ENCODE measurements around the gene RTCB. TPM values are rescaled to one million over a fixed set of nuclear protein-coding genes. Genes with fewer than 3 reads are reported as not detected.

Gene RTCB
- total RNA-seq, 4 donors from 2014 or later: 62.7 to 181 (median 126) TPM

DNA sequence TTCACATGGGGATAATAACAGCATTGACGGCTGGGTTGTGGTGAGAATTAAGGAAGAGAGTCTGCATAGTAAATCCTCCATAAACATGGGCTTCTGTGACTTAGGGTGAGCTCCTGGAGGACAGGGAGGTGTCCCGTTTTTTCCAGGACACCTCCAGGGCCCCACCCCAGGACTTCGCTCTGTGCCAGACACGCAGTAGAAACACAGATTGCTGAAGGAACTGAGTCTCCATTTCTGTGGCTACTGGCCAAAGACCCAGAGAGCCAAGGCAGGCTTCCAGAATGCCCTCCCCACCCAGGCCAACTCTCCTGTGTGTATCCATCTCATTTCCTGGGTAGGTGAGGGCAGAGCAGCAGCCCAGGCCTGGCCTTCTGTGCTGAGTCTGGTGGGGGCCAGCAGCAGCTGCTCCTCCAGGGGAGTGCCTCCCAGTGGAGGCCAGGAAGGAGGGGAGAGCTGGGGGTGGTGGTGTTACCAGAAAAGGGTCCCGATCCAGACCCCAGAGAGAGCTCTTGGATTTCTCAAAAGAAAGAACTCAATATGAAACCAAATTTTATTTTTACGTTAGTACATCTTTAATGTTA is 63.9 kb downstream of the RTCB start:
- H3K27ac ChIP-seq: no peak overlapping the region
- DNase-seq: no peak
- no peaks in the 10 kb centered on the region for H3K36me3 ChIP-seq
- H3K4me3 ChIP-seq: no peak overlapping the region
- TF ChIP-seq CTCF (IDR thresholded peaks at IDR 0.05): no peak
- TF ChIP-seq POLR2A (IDR thresholded peaks at IDR 0.05): no peak
- H3K9me3 ChIP-seq: no peaks in the 10 kb centered on the region
- no peaks in the 10 kb centered on the region for H3K4me1 ChIP-seq
- no peaks in the 10 kb centered on the region for H3K27me3 ChIP-seq

GRCh38 chr22:32343941-32344340 is 68.1 kb downstream of the RTCB start:
- H3K27me3 ChIP-seq: no peaks in the 10 kb centered on the region
- no peaks in the 10 kb centered on the region for H3K9me3 ChIP-seq
- no peak overlapping the region for H3K27ac ChIP-seq
- H3K4me1 ChIP-seq: no peaks in the 10 kb centered on the region
- H3K4me3 ChIP-seq: no peak overlapping the region
- no peak for DNase-seq
- no peaks in the 10 kb centered on the region for H3K36me3 ChIP-seq
- TF ChIP-seq POLR2A (IDR thresholded peaks at IDR 0.05) (no peak), CTCF (IDR thresholded peaks at IDR 0.05) (no peak)

GRCh38 chr22:32342977-32343376 is 69.1 kb downstream of the RTCB start:
- Histone ChIP-seq H3K4me3 (no peak overlapping the region), H3K4me1 (no peaks in the 10 kb centered on the region), H3K27me3 (no peaks in the 10 kb centered on the region), H3K27ac (no peak overlapping the region), H3K36me3 (no peaks in the 10 kb centered on the region), H3K9me3 (no peaks in the 10 kb centered on the region)
- no peak for TF ChIP-seq POLR2A (IDR thresholded peaks at IDR 0.05)
- TF ChIP-seq CTCF (IDR thresholded peaks at IDR 0.05): no peak
- DNase-seq: no peak

DNA sequence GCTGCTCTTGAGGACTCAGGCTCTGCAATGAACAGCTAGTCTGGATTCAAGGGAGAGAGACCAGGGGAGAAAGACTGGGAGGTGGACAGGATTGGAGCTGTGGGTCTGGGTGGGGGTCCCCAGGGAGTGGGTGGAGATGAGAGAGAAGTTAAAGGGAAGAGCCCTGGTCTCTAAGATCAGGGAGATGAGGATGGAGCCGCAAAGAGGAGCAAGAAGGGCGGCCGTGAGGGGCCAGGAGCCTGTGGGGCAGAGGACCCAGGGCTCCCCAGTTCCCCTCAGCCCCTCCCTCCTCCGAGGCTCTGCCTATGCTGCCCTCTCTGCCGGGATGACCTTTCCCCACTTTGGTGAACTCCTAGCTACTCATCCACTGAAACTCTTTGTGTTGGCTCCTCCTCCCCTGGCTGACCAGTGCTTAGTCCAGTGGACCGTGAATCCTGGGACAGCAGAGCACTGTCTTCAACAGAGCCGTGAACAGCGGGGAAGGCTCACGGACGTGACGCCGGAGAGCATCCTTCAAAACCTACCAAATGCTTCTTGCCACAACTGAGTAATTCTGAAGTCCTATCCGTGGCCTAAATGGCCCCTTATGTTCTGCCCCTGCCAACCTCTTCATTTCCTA is 70.8 kb downstream of the RTCB start:
- Histone ChIP-seq H3K27me3 (no peaks in the 10 kb centered on the region), H3K4me3 (no peak overlapping the region), H3K27ac (no peak overlapping the region), H3K36me3 (no peaks in the 10 kb centered on the region), H3K4me1 (no peaks in the 10 kb centered on the region), H3K9me3 (no peaks in the 10 kb centered on the region)
- DNase-seq: no peak
- TF ChIP-seq CTCF (IDR thresholded peaks at IDR 0.05) (no peak), POLR2A (IDR thresholded peaks at IDR 0.05) (no peak)

- Histone ChIP-seq H3K27ac (no peak overlapping the region), H3K4me3 (no peak overlapping the region), H3K9me3 (no peaks in the 10 kb centered on the region), H3K36me3 (no peaks in the 10 kb centered on the region), H3K4me1 (no peaks in the 10 kb centered on the region), H3K27me3 (no peaks in the 10 kb centered on the region)
- no peak for DNase-seq
- TF ChIP-seq CTCF (IDR thresholded peaks at IDR 0.05): no peak
- no peak for TF ChIP-seq POLR2A (IDR thresholded peaks at IDR 0.05)
These were observed 71.6 kb downstream of the RTCB start for GRCh38 chr22:32340411-32340810.

Measured in Peyer's patch (tissue), 4 donors.